HG02610 (cell line): ENCODE measurements around the gene CCL20.

Source experiments
- ATAC-seq: cut with Tn5 transposase; IDR thresholded peaks from one replicate; pipeline ENCODE4 v1.9.1; 2021; ENCODE audit warnings: mild to moderate bottlenecking, moderate library complexity; ENCODE audit not compliant: unreplicated experiment

Gene CCL20

GRCh38 chr2:227802882-227803281 is 10.8 kb upstream of the CCL20 start:
- ATAC-seq, result no peak

- ATAC-seq, result peak; percentile 56
Measured at GRCh38 chr2:227804975-227805374, 8.7 kb upstream of the CCL20 start.

GRCh38 chr2:227805578-227805977 is 8.1 kb upstream of the CCL20 start:
- ATAC-seq, result peak; percentile 76

GRCh38 chr2:227808936-227809335 is 4.7 kb upstream of the CCL20 start:
- no peak for ATAC-seq

- no peak for ATAC-seq
Measured at GRCh38 chr2:227812001-227812400, 1.6 kb upstream of the CCL20 start.

GRCh38 chr2:227813229-227813561 is 447 bp upstream of the CCL20 start:
- ATAC-seq, result no peak

- no peak for ATAC-seq
Measured at GRCh38 chr2:227815066-227815465, 1.4 kb downstream of the CCL20 start.

- no peak for ATAC-seq
Measured at GRCh38 chr2:227816507-227817294, 3.1 kb downstream of the CCL20 start.

GRCh38 chr2:227817336-227817735 is 3.7 kb downstream of the CCL20 start:
- no peak for ATAC-seq

GRCh38 chr2:227817850-227818674 is 4.4 kb downstream of the CCL20 start:
- ATAC-seq, result peak; percentile 73

GRCh38 chr2:227818675-227819397 is 5.2 kb downstream of the CCL20 start:
- no peak for ATAC-seq

- no peak for ATAC-seq
Measured at GRCh38 chr2:227819398-227819697, 5.7 kb downstream of the CCL20 start.

- no peak for ATAC-seq
Measured at GRCh38 chr2:227821043-227821942, 7.7 kb downstream of the CCL20 start.

- no peak for ATAC-seq
Measured at GRCh38 chr2:227822416-227823003, 8.9 kb downstream of the CCL20 start.

GRCh38 chr2:227823922-227824321 is 10.3 kb downstream of the CCL20 start:
- no peak for ATAC-seq

GRCh38 chr2:227824711-227825110 is 11.1 kb downstream of the CCL20 start:
- ATAC-seq, result no peak

- no peak for ATAC-seq
Measured at GRCh38 chr2:227826019-227826521, 12.4 kb downstream of the CCL20 start.

- no peak for ATAC-seq
Measured at GRCh38 chr2:227826563-227826962, 12.9 kb downstream of the CCL20 start.

- no peak for ATAC-seq
Measured at GRCh38 chr2:227827143-227827542, 13.5 kb downstream of the CCL20 start.

GRCh38 chr2:227828477-227828912 is 14.9 kb downstream of the CCL20 start:
- ATAC-seq, result no peak
